ENCODE measurements around the gene ZMYM4.

ZMYM4 gene

DNA sequence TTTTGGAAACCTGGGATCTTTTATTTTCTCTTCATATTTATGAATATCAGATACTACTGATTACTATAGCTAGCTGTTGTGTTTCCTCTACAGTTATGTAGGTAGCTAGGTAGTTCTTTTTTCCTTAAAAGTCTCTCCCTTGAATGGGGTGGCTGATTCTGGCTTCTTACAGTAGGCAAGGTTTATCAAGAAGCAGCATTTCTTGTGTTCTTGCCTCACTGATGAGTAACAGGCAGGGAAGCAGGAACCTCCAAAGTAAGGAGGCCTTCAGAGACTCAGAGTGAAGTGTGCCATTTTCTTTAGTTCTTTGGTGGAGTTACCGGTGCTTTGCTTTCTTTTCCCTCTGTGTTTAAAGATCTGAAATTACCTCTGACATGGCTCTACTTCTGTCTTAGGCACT is 56.0 kb downstream of the ZMYM4 start:
- TF ChIP-seq, protein P1, sequence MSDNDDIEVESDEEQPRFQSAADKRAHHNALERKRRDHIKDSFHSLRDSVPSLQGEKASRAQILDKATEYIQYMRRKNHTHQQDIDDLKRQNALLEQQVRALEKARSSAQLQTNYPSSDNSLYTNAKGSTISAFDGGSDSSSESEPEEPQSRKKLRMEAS (IDR thresholded peaks at IDR 0.05), result no peak
- TF ChIP-seq YY1 (IDR thresholded peaks at IDR 0.05; ENCODE audit: low read depth) (no peak), NFIC (IDR thresholded peaks at IDR 0.05) (no peak)

DNA sequence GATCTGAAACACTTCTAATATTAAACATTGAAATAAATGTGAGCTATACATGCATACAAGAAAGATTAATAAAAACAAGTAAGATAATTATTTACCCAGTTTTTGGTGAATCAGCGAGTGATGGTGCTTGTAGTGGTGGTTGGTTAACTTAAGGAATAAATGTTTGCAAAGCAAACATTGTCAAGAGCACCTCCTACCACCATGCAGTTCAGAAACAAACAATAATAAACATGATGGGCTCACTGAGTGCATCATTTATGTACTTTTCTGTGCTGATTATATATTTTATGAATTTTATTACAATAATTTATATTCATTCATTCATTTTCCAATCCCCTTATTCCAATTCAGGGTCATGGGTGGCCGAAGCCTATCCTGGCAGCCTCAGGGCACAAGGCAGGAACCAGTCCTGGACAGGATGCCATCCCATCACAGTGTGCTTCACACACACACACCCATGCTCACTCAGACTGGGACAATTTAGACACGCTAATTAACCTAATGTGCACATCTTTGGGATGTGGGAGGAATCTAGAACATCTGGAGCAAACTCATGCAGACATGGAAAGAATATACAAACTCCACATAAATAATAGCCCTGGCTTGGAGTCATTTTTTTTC is 57.8 kb downstream of the ZMYM4 start:
- TF ChIP-seq RAD21 (IDR thresholded peaks at IDR 0.05; ENCODE audit: low read depth) (no peak), CEBPB (IDR thresholded peaks at IDR 0.05) (no peak), TEAD4 (IDR thresholded peaks at IDR 0.05) (no peak), ZBTB7A (IDR thresholded peaks at IDR 0.05; ENCODE audit: low read depth) (no peak), FOXM1 (IDR thresholded peaks at IDR 0.05; ENCODE audit: borderline replicate concordance, low read depth) (no peak), NFIC (IDR thresholded peaks at IDR 0.05) (no peak), EGR1 (IDR thresholded peaks at IDR 0.05) (no peak), EP300 (IDR thresholded peaks at IDR 0.05; ENCODE audit: borderline replicate concordance) (no peak), TAF1 (IDR thresholded peaks at IDR 0.05; ENCODE audit: low read depth) (no peak), YY1 (IDR thresholded peaks at IDR 0.05; ENCODE audit: low read depth) (no peak), CREB1 (IDR thresholded peaks at IDR 0.05; ENCODE audit: low read depth) (no peak), TCF12 (IDR thresholded peaks at IDR 0.05; ENCODE audit: low read depth) (no peak)
- TF ChIP-seq, protein P2, sequence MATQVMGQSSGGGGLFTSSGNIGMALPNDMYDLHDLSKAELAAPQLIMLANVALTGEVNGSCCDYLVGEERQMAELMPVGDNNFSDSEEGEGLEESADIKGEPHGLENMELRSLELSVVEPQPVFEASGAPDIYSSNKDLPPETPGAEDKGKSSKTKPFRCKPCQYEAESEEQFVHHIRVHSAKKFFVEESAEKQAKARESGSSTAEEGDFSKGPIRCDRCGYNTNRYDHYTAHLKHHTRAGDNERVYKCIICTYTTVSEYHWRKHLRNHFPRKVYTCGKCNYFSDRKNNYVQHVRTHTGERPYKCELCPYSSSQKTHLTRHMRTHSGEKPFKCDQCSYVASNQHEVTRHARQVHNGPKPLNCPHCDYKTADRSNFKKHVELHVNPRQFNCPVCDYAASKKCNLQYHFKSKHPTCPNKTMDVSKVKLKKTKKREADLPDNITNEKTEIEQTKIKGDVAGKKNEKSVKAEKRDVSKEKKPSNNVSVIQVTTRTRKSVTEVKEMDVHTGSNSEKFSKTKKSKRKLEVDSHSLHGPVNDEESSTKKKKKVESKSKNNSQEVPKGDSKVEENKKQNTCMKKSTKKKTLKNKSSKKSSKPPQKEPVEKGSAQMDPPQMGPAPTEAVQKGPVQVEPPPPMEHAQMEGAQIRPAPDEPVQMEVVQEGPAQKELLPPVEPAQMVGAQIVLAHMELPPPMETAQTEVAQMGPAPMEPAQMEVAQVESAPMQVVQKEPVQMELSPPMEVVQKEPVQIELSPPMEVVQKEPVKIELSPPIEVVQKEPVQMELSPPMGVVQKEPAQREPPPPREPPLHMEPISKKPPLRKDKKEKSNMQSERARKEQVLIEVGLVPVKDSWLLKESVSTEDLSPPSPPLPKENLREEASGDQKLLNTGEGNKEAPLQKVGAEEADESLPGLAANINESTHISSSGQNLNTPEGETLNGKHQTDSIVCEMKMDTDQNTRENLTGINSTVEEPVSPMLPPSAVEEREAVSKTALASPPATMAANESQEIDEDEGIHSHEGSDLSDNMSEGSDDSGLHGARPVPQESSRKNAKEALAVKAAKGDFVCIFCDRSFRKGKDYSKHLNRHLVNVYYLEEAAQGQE (IDR thresholded peaks at IDR 0.05; ENCODE audit: low read depth), result no peak
- TF ChIP-seq, protein P1 (IDR thresholded peaks at IDR 0.05), result no peak
- TF ChIP-seq, protein P3, sequence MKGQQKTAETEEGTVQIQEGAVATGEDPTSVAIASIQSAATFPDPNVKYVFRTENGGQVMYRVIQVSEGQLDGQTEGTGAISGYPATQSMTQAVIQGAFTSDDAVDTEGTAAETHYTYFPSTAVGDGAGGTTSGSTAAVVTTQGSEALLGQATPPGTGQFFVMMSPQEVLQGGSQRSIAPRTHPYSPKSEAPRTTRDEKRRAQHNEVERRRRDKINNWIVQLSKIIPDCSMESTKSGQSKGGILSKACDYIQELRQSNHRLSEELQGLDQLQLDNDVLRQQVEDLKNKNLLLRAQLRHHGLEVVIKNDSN (IDR thresholded peaks at IDR 0.05), result no peak

DNA sequence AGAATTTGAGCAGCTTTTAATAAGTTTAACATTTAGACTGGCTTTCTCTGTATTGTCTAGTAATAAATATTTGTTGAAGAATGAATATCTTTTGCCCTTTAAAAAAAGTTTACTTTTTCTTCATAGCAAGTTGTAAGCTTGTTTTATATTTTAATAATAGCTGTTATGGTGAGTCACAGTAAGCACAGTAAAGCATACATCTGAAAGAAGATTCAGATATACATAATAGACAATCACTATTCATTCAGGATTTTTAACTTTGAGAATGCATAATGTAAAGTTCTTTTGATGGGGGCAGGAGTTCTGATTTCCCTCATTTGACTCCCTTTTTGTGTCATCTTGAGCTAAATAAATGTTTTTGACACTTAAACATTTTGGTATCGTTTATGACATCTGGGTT is 66.0 kb downstream of the ZMYM4 start:
- no peak for TF ChIP-seq NFIC (IDR thresholded peaks at IDR 0.05)
- TF ChIP-seq RAD21 (IDR thresholded peaks at IDR 0.05; ENCODE audit: low read depth), result no peak
- TF ChIP-seq CEBPB (IDR thresholded peaks at IDR 0.05), result no peak
- TF ChIP-seq FOXM1 (IDR thresholded peaks at IDR 0.05; ENCODE audit: borderline replicate concordance, low read depth), result no peak
- TF ChIP-seq, protein P1 (IDR thresholded peaks at IDR 0.05), result no peak
- no peak for TF ChIP-seq CREB1 (IDR thresholded peaks at IDR 0.05; ENCODE audit: low read depth)
- no peak for TF ChIP-seq TCF12 (IDR thresholded peaks at IDR 0.05; ENCODE audit: low read depth)
- TF ChIP-seq, protein P2 (IDR thresholded peaks at IDR 0.05; ENCODE audit: low read depth), result no peak
- no peak for TF ChIP-seq ZBTB7A (IDR thresholded peaks at IDR 0.05; ENCODE audit: low read depth)
- TF ChIP-seq TAF1 (IDR thresholded peaks at IDR 0.05; ENCODE audit: low read depth), result no peak
- no peak for TF ChIP-seq EGR1 (IDR thresholded peaks at IDR 0.05)

DNA sequence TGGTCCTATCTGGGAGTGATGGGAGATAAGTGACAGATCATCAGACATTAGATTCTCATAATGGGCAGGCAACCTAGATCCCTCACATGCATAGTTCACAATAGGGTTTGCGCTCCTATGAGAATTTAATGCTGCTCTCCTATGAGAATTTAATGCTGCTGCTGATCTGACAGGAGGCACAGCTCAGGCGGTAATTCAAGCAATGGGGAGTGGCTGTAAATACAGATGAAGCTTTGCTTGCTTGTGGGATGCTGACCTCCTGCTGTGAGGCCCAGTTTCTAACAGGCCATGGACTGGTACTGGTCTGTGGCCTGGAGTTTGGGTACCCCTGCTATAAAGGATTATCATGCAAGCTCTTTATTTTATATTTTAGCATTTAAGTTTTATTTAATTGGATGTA is 72.0 kb downstream of the ZMYM4 start:
- TF ChIP-seq CREB1 (IDR thresholded peaks at IDR 0.05; ENCODE audit: low read depth) (no peak), RAD21 (IDR thresholded peaks at IDR 0.05; ENCODE audit: low read depth) (no peak), FOXM1 (IDR thresholded peaks at IDR 0.05; ENCODE audit: borderline replicate concordance, low read depth) (no peak), CEBPB (IDR thresholded peaks at IDR 0.05) (no peak), NFIC (IDR thresholded peaks at IDR 0.05) (no peak), YY1 (IDR thresholded peaks at IDR 0.05; ENCODE audit: low read depth) (no peak), TCF12 (IDR thresholded peaks at IDR 0.05; ENCODE audit: low read depth) (no peak), EP300 (IDR thresholded peaks at IDR 0.05; ENCODE audit: borderline replicate concordance) (no peak), EGR1 (IDR thresholded peaks at IDR 0.05) (no peak), TAF1 (IDR thresholded peaks at IDR 0.05; ENCODE audit: low read depth) (no peak), TEAD4 (IDR thresholded peaks at IDR 0.05) (no peak), ZBTB7A (IDR thresholded peaks at IDR 0.05; ENCODE audit: low read depth) (no peak)
- TF ChIP-seq, protein P2 (IDR thresholded peaks at IDR 0.05; ENCODE audit: low read depth), result no peak
- TF ChIP-seq, protein P1 (IDR thresholded peaks at IDR 0.05), result no peak
- TF ChIP-seq, protein P3 (IDR thresholded peaks at IDR 0.05), result no peak

Measured in Ishikawa (cell line).